ENCODE data around the gene CD55. TPM values are rescaled to one million over a fixed set of nuclear protein-coding genes. Genes with fewer than 3 reads are reported as not detected.

Gene CD55
- total and polyA plus RNA-seq, 2 experiments from 2014 or later = 16.7 to 18.5 TPM

DNA sequence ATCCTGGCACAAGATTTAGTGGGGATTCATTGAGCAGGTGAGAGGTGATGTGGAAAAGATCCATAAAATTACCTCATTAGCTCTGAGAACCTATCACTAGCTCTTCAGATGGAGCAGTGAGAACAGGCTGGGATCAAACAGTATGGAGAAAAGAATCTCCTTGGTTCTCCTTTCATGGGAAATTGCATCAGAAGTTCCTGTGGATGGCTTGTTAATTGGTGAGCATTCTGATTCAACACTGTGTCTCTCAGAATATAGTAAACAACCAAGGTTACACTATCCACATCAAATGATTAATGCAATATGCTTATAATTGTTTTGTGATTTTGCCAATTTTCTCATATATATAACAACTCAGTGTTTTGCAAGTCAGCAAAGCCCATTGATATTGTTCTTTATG is 8.3 kb upstream of the CD55 start (continued):
- TF ChIP-seq POLR2AphosphoS5 (IDR thresholded peaks at IDR 0.05; ENCODE audit: low read depth) (no peak), JUNB (IDR thresholded peaks at IDR 0.05; ENCODE audit: unreplicated experiment) (no peak)
- TF ChIP-seq, protein P1, sequence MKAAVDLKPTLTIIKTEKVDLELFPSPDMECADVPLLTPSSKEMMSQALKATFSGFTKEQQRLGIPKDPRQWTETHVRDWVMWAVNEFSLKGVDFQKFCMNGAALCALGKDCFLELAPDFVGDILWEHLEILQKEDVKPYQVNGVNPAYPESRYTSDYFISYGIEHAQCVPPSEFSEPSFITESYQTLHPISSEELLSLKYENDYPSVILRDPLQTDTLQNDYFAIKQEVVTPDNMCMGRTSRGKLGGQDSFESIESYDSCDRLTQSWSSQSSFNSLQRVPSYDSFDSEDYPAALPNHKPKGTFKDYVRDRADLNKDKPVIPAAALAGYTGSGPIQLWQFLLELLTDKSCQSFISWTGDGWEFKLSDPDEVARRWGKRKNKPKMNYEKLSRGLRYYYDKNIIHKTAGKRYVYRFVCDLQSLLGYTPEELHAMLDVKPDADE (IDR thresholded peaks at IDR 0.05) = no peak
- TF ChIP-seq, protein P2, sequence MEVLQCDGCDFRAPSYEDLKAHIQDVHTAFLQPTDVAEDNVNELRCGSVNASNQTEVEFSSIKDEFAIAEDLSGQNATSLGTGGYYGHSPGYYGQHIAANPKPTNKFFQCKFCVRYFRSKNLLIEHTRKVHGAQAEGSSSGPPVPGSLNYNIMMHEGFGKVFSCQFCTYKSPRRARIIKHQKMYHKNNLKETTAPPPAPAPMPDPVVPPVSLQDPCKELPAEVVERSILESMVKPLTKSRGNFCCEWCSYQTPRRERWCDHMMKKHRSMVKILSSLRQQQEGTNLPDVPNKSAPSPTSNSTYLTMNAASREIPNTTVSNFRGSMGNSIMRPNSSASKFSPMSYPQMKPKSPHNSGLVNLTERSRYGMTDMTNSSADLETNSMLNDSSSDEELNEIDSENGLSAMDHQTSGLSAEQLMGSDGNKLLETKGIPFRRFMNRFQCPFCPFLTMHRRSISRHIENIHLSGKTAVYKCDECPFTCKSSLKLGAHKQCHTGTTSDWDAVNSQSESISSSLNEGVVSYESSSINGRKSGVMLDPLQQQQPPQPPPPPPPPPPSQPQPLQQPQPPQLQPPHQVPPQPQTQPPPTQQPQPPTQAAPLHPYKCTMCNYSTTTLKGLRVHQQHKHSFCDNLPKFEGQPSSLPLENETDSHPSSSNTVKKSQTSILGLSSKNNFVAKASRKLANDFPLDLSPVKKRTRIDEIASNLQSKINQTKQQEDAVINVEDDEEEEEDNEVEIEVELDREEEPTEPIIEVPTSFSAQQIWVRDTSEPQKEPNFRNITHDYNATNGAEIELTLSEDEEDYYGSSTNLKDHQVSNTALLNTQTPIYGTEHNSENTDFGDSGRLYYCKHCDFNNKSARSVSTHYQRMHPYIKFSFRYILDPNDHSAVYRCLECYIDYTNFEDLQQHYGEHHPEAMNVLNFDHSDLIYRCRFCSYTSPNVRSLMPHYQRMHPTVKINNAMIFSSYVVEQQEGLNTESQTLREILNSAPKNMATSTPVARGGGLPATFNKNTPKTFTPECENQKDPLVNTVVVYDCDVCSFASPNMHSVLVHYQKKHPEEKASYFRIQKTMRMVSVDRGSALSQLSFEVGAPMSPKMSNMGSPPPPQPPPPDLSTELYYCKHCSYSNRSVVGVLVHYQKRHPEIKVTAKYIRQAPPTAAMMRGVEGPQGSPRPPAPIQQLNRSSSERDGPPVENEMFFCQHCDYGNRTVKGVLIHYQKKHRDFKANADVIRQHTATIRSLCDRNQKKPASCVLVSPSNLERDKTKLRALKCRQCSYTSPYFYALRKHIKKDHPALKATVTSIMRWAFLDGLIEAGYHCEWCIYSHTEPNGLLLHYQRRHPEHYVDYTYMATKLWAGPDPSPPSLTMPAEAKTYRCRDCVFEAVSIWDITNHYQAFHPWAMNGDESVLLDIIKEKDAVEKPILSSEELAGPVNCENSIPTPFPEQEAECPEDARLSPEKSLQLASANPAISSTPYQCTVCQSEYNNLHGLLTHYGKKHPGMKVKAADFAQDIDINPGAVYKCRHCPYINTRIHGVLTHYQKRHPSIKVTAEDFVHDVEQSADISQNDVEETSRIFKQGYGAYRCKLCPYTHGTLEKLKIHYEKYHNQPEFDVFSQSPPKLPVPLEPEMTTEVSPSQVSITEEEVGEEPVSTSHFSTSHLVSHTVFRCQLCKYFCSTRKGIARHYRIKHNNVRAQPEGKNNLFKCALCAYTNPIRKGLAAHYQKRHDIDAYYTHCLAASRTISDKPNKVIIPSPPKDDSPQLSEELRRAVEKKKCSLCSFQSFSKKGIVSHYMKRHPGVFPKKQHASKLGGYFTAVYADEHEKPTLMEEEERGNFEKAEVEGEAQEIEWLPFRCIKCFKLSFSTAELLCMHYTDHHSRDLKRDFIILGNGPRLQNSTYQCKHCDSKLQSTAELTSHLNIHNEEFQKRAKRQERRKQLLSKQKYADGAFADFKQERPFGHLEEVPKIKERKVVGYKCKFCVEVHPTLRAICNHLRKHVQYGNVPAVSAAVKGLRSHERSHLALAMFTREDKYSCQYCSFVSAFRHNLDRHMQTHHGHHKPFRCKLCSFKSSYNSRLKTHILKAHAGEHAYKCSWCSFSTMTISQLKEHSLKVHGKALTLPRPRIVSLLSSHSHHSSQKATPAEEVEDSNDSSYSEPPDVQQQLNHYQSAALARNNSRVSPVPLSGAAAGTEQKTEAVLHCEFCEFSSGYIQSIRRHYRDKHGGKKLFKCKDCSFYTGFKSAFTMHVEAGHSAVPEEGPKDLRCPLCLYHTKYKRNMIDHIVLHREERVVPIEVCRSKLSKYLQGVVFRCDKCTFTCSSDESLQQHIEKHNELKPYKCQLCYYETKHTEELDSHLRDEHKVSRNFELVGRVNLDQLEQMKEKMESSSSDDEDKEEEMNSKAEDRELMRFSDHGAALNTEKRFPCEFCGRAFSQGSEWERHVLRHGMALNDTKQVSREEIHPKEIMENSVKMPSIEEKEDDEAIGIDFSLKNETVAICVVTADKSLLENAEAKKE (CRISPR knock-in tag; IDR thresholded peaks at IDR 0.05) = no peak

DNA sequence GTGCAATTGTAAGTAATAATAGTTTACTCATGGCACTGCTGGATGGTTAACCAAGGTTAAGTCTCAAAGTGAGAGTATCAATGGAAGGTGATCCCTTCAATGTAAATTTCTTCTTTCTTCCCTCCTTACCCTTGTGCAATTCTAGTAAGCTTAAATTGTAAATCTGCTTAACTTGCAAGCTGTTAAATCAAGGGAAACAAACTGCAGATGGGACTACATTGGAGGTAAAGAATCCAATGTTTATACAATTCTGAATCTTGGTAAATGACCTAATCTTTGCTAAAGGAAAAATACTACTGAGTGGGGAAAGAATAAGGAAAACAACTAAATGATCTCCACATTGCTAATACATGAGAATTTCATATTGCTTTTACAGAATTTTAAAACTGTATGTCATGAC is 6.7 kb upstream of the CD55 start:
- Histone ChIP-seq H3K9me2 (ENCODE audit: insufficient read depth) (no peaks in the 10 kb centered on the region), H2AFZ (no peak overlapping the region), H3K27ac (ENCODE audit: low read depth) (no peak overlapping the region; the same call in 1 of the 2 replicates), H3K79me2 (replicated peaks; ENCODE audit: insufficient read depth) (no peaks in the 10 kb centered on the region), H3K4me1 (ENCODE audit: insufficient read depth) (peaks cover 11% of the 10 kb centered on the region), H3K4me2 (no peak overlapping the region), H3K36me3 (ENCODE audit: insufficient read depth) (no peaks in the 10 kb centered on the region), H3F3A (replicated peaks; ENCODE audit: low read depth) (no peaks in the 10 kb centered on the region), H4K20me1 (replicated peaks; ENCODE audit: insufficient read depth) (no peaks in the 10 kb centered on the region), H3K4me3 (no peak overlapping the region), H3K27me3 (ENCODE audit: insufficient read depth) (no peaks in the 10 kb centered on the region)
- H3K9me3 Mint-ChIP-seq = no peaks in the 10 kb centered on the region; the same call in 2 of the 3 replicates
- peaks cover 2% of the 10 kb centered on the region for H3K27me3 Mint-ChIP-seq (ENCODE audit: insufficient read depth, low read depth, poor library complexity)
- H3K4me3 Mint-ChIP-seq = no peak overlapping the region
- ATAC-seq = no peak
- H3K36me3 Mint-ChIP-seq (ENCODE audit: low read depth) = no peaks in the 10 kb centered on the region
- H3K4me1 Mint-ChIP-seq = peaks cover 37% of the 10 kb centered on the region
- no peak overlapping the region for H3K27ac Mint-ChIP-seq
- DNase-seq (ENCODE audit: low spot score) = no peak
- no peak for TF ChIP-seq ZNF331 (CRISPR knock-in tag; IDR thresholded peaks at IDR 0.05; ENCODE audit: low read depth)
- TF ChIP-seq, protein P3, sequence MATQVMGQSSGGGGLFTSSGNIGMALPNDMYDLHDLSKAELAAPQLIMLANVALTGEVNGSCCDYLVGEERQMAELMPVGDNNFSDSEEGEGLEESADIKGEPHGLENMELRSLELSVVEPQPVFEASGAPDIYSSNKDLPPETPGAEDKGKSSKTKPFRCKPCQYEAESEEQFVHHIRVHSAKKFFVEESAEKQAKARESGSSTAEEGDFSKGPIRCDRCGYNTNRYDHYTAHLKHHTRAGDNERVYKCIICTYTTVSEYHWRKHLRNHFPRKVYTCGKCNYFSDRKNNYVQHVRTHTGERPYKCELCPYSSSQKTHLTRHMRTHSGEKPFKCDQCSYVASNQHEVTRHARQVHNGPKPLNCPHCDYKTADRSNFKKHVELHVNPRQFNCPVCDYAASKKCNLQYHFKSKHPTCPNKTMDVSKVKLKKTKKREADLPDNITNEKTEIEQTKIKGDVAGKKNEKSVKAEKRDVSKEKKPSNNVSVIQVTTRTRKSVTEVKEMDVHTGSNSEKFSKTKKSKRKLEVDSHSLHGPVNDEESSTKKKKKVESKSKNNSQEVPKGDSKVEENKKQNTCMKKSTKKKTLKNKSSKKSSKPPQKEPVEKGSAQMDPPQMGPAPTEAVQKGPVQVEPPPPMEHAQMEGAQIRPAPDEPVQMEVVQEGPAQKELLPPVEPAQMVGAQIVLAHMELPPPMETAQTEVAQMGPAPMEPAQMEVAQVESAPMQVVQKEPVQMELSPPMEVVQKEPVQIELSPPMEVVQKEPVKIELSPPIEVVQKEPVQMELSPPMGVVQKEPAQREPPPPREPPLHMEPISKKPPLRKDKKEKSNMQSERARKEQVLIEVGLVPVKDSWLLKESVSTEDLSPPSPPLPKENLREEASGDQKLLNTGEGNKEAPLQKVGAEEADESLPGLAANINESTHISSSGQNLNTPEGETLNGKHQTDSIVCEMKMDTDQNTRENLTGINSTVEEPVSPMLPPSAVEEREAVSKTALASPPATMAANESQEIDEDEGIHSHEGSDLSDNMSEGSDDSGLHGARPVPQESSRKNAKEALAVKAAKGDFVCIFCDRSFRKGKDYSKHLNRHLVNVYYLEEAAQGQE (IDR thresholded peaks at IDR 0.05; ENCODE audit: unreplicated experiment) = no peak
- TF ChIP-seq EZH2phosphoT487 (IDR thresholded peaks at IDR 0.05; ENCODE audit: unreplicated experiment) = no peak
- TF ChIP-seq POLR2AphosphoS5 (IDR thresholded peaks at IDR 0.05; ENCODE audit: low read depth) = no peak
- TF ChIP-seq, protein P4, sequence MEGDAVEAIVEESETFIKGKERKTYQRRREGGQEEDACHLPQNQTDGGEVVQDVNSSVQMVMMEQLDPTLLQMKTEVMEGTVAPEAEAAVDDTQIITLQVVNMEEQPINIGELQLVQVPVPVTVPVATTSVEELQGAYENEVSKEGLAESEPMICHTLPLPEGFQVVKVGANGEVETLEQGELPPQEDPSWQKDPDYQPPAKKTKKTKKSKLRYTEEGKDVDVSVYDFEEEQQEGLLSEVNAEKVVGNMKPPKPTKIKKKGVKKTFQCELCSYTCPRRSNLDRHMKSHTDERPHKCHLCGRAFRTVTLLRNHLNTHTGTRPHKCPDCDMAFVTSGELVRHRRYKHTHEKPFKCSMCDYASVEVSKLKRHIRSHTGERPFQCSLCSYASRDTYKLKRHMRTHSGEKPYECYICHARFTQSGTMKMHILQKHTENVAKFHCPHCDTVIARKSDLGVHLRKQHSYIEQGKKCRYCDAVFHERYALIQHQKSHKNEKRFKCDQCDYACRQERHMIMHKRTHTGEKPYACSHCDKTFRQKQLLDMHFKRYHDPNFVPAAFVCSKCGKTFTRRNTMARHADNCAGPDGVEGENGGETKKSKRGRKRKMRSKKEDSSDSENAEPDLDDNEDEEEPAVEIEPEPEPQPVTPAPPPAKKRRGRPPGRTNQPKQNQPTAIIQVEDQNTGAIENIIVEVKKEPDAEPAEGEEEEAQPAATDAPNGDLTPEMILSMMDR (conservative IDR thresholded peaks at IDR 0.05; ENCODE audit: low read depth in 2 of 2) = no peak
- TF ChIP-seq, protein P1 (IDR thresholded peaks at IDR 0.05) = no peak
- no peak for TF ChIP-seq CREB1 (CRISPR knock-in tag; IDR thresholded peaks at IDR 0.05; ENCODE audit: low read depth)
- TF ChIP-seq EZH2 (IDR thresholded peaks at IDR 0.05; ENCODE audit: low read depth, unreplicated experiment) = no peak
- no peak for TF ChIP-seq ZNF114 (CRISPR knock-in tag; IDR thresholded peaks at IDR 0.05)
- no peak for TF ChIP-seq NANOG (IDR thresholded peaks at IDR 0.05; ENCODE audit: borderline replicate concordance)

Measured in GM23338 (cell line).